ENCODE results near the gene COLEC12.

Gene COLEC12

DNA sequence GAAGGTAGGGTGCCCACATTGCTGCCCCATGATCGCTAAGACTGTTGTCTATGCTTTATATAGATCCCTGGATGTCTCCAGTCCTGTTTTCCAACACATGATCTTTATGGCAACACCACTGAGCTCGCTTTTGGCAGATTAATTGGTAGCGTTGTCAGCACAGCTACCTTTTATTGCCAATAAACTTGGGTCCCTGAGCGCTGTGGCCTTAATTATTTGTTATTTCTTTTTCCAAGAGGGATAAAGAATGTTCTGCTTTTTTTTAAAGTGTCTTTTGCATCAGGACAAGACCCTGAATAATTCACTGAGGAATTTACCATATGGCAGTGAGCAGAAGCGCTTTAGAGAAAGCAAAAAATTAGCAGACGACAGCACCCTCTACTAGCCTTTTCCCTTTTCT is 113.5 kb downstream of the COLEC12 start:
- TF ChIP-seq, protein P1, sequence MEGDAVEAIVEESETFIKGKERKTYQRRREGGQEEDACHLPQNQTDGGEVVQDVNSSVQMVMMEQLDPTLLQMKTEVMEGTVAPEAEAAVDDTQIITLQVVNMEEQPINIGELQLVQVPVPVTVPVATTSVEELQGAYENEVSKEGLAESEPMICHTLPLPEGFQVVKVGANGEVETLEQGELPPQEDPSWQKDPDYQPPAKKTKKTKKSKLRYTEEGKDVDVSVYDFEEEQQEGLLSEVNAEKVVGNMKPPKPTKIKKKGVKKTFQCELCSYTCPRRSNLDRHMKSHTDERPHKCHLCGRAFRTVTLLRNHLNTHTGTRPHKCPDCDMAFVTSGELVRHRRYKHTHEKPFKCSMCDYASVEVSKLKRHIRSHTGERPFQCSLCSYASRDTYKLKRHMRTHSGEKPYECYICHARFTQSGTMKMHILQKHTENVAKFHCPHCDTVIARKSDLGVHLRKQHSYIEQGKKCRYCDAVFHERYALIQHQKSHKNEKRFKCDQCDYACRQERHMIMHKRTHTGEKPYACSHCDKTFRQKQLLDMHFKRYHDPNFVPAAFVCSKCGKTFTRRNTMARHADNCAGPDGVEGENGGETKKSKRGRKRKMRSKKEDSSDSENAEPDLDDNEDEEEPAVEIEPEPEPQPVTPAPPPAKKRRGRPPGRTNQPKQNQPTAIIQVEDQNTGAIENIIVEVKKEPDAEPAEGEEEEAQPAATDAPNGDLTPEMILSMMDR (conservative IDR thresholded peaks at IDR 0.05) = no peak
- no peak for TF ChIP-seq ZFX (IDR thresholded peaks at IDR 0.05)

DNA sequence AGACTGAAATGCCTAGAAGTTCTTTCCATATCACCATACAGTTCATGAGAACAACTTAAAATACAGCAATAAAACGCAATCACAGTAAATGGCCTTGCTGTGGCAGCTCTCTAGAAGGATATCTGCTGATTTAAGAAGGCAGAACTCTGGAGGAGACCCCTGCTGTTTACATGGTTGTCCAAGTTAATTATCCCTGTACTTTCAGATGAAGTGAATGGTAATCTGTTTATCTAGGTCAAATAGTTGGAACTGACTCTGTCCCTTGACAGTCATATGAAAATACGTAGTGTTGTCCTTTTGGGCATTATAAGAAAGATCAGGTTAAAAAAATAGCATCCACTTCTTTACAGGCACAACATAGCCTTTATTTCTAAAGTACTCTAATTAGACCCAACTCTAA is 115.6 kb downstream of the COLEC12 start:
- H3K27ac ChIP-seq = no peak overlapping the region
- TF ChIP-seq, protein P1 (conservative IDR thresholded peaks at IDR 0.05) = no peak
- no peak for TF ChIP-seq ZFX (IDR thresholded peaks at IDR 0.05)

More for the DNA sequence above, 113.5 kb downstream of the COLEC12 start:
- H3K27ac ChIP-seq = no peak overlapping the region

DNA sequence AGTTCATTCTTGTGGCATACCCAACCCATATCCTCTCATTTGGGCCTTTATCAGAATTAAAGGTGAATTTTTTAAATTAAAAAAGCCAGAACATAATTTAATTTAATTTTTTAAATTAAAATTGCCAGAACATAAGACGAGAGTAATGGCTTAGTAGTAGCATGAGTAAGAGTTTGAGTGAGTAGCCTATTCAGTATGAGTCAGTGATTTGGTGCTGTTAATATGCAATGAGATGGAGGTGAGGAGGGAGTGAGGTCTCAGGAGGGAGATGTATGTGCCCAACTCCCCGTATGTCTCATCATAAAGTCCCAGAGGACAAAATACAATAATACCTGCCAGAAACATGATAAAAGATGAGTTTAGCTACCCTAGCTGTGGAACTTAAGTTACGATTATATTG is 117.4 kb downstream of the COLEC12 start:
- TF ChIP-seq, protein P1 (conservative IDR thresholded peaks at IDR 0.05) = no peak
- TF ChIP-seq ZFX (IDR thresholded peaks at IDR 0.05) = no peak
- H3K27ac ChIP-seq = no peak overlapping the region

DNA sequence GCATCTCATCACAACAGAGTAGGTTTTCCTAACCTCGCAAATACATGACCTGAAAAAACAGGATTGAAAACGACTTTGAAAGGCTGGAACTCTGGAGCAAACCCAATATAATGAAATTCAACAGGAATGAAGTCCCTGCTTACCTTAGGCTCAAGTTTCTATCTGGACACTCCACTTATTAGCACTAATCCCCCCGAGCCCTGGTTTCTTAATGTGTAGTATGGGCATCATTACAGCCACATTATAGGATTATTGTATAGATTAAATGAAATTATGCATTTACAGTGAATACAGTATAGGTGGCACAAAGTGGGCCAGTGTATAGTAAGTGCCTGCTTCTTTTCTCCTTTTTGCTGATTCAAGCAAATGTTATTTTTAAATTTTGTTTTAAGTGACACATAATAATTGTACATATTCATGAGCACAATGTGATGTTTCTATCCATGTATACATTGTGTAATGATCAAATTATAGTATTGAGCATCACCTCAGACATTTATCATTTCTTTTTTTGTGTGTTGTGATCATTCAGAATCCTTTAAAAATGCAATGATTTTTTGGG is 118.0 kb downstream of the COLEC12 start:
- H3K27ac ChIP-seq = no peak overlapping the region
- TF ChIP-seq, protein P1 (conservative IDR thresholded peaks at IDR 0.05) = no peak
- TF ChIP-seq ZFX (IDR thresholded peaks at IDR 0.05) = no peak

DNA sequence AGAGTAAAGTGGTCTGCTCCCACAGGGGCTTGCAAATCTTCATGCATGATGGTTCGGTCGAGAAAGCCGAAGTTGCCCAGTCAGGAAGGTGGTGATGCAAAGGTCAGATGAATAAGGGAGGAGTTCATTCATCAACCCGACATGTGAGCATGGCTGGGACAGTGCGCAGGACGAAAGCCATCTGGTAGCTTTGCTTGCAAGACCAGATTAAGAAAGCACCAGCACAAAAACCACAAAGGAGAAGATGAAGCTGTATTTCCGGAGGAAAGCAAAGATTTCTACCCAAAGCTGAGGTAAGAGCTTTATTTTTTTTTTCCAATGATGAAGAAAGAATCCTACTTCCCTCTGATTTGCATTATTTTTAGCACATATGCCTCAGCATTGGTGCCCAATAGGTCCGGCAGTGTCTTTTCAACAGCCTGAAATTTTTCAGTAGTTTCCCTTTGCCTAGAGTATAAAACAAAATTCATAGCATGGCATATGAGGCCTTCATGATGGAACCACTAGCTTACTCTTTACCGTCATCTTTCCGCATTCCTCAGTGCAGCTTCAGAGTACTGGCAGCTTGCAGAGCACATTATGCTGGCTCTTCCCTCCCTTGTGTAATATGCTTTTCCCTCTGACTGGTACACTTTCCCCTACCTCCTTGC is 120.7 kb downstream of the COLEC12 start:
- no peak for TF ChIP-seq ZFX (IDR thresholded peaks at IDR 0.05)
- TF ChIP-seq, protein P1 (conservative IDR thresholded peaks at IDR 0.05) = no peak
- H3K27ac ChIP-seq = no peak overlapping the region

DNA sequence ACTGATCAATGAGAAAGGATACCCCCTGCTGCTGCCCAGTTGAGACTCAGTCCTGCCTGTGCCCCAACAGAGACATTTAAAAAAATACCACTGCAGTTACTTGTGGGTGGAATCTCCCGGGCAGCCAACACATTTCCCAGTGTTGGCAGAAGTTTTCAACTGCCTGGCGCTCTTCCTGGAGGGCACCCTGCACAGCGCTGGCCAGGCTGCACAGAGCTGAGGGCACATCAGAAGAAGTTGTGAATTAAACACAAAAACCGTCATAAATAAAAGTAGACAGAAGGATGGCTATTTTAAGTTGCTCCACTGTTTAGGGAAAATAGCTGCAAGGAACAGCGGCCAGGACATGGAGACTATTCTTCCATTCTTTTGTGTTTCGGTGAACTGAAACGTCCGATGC is 122.4 kb downstream of the COLEC12 start:
- H3K27ac ChIP-seq = no peak overlapping the region
- no peak for TF ChIP-seq ZFX (IDR thresholded peaks at IDR 0.05)
- TF ChIP-seq, protein P1 (conservative IDR thresholded peaks at IDR 0.05) = no peak

DNA sequence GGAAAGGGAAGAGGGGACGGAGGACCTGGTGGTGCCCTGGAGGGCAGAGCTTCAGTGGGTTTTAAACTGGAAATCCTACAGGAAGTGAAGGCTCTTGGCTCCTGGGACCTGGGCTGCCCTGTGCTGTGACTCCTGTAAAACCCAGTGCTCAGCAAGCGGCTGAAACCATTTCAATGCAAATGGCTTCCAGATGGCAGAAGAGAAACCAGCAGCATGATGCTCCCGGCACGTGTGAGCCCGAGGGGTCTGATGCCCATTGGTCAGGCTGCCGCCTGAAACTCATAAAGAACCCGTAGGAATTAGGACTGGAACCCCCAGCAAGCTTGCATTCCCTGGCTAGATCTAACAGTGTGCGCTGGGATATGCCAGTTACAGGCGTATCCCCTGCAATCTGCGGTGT is 123.4 kb downstream of the COLEC12 start:
- TF ChIP-seq, protein P1 (conservative IDR thresholded peaks at IDR 0.05) = no peak
- TF ChIP-seq ZFX (IDR thresholded peaks at IDR 0.05) = no peak
- H3K27ac ChIP-seq = no peak overlapping the region
